H1 (cell line): Measurements from ENCODE around the gene GHRH.

Experiments
- CREB1 ChIP-seq: IDR thresholded peaks from 2 replicates; pipeline ENCODE4 v1.6.1; 2012; ENCODE audit warnings: inconsistent platforms
- KDM5A ChIP-seq: fragments of 200-600 bp; IDR thresholded peaks from 2 replicates; pipeline ENCODE4 v1.7.1; 2012; ENCODE audit warnings: mild to moderate bottlenecking, low read length, inconsistent platforms, mixed read lengths
- MAFK ChIP-seq: IDR thresholded peaks from 2 replicates; pipeline ENCODE4 v1.6.1; 2012; ENCODE audit warnings: low read depth, mild to moderate bottlenecking, improper control_type of control experiment, low read length
- POLR2AphosphoS5 ChIP-seq: IDR thresholded peaks from 2 replicates; pipeline ENCODE4 v1.6.1; 2011; ENCODE audit warnings: low read depth, low read length

GRCh38 chr20:37228082-37228481 is 33.5 kb downstream of the GHRH start:
- TF ChIP-seq KDM5A: no peak
- TF ChIP-seq MAFK: no peak
- no peak for TF ChIP-seq POLR2AphosphoS5
- TF ChIP-seq CREB1: no peak
